Tibial nerve (tissue), 4 donors: ENCODE results near the gene PITRM1. TPM values are rescaled to one million over a fixed set of nuclear protein-coding genes. Genes with fewer than 3 reads are reported as not detected.
"Not testable (repeated sequence)": the region's sequence is repeated elsewhere in the genome, so short reads cannot be mapped to it uniquely, and the experiment has no call there.

Source experiments
- DNase-seq, 2 donors: peaks; one replicate each; pipeline ENCODE4 v3.0.0-alpha.2; 2019; ENCODE audit warnings: low spot score in 2 of 2
- H3K27ac ChIP-seq, 4 donors: fragments of 200-600 bp; sonication (generic) in 3 of 4; one replicate each; pipeline ENCODE4 v1.5.1; 2017 to 2019; ENCODE audit warnings: mild to moderate bottlenecking in 1 of 4
- H3K27me3 ChIP-seq, 2 donors: fragments of 200-600 bp; sonication (generic) in 1 of 2; one replicate each; pipeline versions ENCODE4 v1.5.1 to v1.6.0; 2017 to 2019
- H3K36me3 ChIP-seq, 3 donors: fragments of 200-600 bp; sonication (generic); one replicate each; pipeline ENCODE4 v1.5.1; 2018 to 2019
- H3K4me1 ChIP-seq, 4 donors: fragments of 200-600 bp; sonication (generic) in 3 of 4; one replicate each; pipeline ENCODE4 v1.5.1; 2017 to 2019
- H3K4me3 ChIP-seq, 4 donors: fragments of 200-600 bp; sonication (generic) in 3 of 4; one replicate each; pipeline ENCODE4 v1.5.1; 2017 to 2019; ENCODE audit warnings: mild to moderate bottlenecking in 1 of 4, moderate library complexity in 1 of 4
- H3K9me3 ChIP-seq, 4 donors: fragments of 200-600 bp; sonication (generic) in 3 of 4; one replicate each; pipeline ENCODE4 v1.5.1; 2017 to 2019
- CTCF ChIP-seq, 5 experiments: fragments of 200-600 bp in 3 of 5; fragments of 450-650 bp in 2 of 5; sonication (generic) in 3 of 5; IDR thresholded peaks; one replicate each; pipeline ENCODE4 v1.5.1; 2016 to 2019; ENCODE audit warnings: antibody characterized with exemption in 5 of 5, mild to moderate bottlenecking in 3 of 5, moderate library complexity in 2 of 5
- EP300 ChIP-seq, 2 donors: sonication (generic); formaldehyde crosslinking; IDR thresholded peaks; one replicate each; pipeline ENCODE4 v1.6.1; 2017; ENCODE audit warnings: antibody characterized with exemption in 2 of 2, mild to moderate bottlenecking in 1 of 2
- POLR2A ChIP-seq, 2 donors: fragments of 450-650 bp; IDR thresholded peaks; one replicate each; pipeline ENCODE4 v1.6.1; 2017; ENCODE audit warnings: antibody characterized with exemption in 2 of 2, mild to moderate bottlenecking in 2 of 2, moderate library complexity in 2 of 2
- WGBS, 2 donors: methylation state at CpG; one replicate each; pipeline ENCODE4 v1.1.5; 2018; 5-methylcytosine and 5-hydroxymethylcytosine counted together
- total RNA-seq, 4 donors: library from RNA; depleted of rRNA; stranded (reverse); fragments of >200 nt; gene quantifications; one replicate each; pipeline ENCODE4 v1.1.0, GENCODE V29; 2016

The PITRM1 gene
- 10 to 100 TPM; 55.5 to 83.7 (median 59.7) TPM for total RNA-seq

GRCh38 chr10:3172446-3173170, at the start of gene PITRM1:
Gene PITRM1 (minus strand): TSS chr10:3172782. CDS start chr10:3172772, 10 bp downstream.
- no peaks in the 10 kb centered on the region for H3K9me3 ChIP-seq

GRCh38 chr10:3222068-3222467, 49.5 kb upstream of the PITRM1 start:
- Histone ChIP-seq H3K9me3 (no peaks in the 10 kb centered on the region), H3K27me3 (no peaks in the 10 kb centered on the region), H3K27ac (no peak overlapping the region), H3K4me1 (peaks cover 0 to 1% (median 0%) of the 10 kb centered on the region in 4 donors), H3K4me3 (no peak overlapping the region), H3K36me3 (no peaks in the 10 kb centered on the region)
- TF ChIP-seq POLR2A (IDR thresholded peaks at IDR 0.05) = no peak
- DNase-seq = no peak
- 74 to 82% methylated on average over 10 of the region's 10 CpGs for WGBS, 2 donors

More at GRCh38 chr10:3172446-3173170, at the start of gene PITRM1:
- Histone ChIP-seq H3K4me1 (peaks cover 0 to 31% (median 3%) of the 10 kb centered on the region in 4 donors), H3K36me3 (peaks cover 0 to 26% (median 0%) of the 10 kb centered on the region in 3 donors), H3K4me3 (peak within 1 kb of the TSS; percentile 79 to 99 (median 93)), H3K27ac (peak within 1 kb of the TSS; percentile 83 to 95 (median 90)), H3K27me3 (no peaks in the 10 kb centered on the region)
- peak; percentile 97 to 99 for DNase-seq
- WGBS, 2 donors = 0 to 1% methylated on average over 34 to 71 of the region's 73 CpGs
- TF ChIP-seq POLR2A (IDR thresholded peaks at IDR 0.05) (peak; percentile 93 to 98), CTCF (IDR thresholded peaks at IDR 0.05) (peak in 1 of 5 experiments; percentile 41), EP300 (IDR thresholded peaks at IDR 0.05) (peak in 1 of 2 donors; percentile 100)

- not testable (repeated sequence) for H3K4me1 ChIP-seq, H3K9me3 ChIP-seq, DNase-seq, H3K27ac ChIP-seq, H3K36me3 ChIP-seq, H3K27me3 ChIP-seq, H3K4me3 ChIP-seq
- WGBS, 2 donors = no CpG with 5 or more reads among the region's 2 CpGs
Observed at GRCh38 chr10:3221601-3222000, 49.0 kb upstream of the PITRM1 start.

GRCh38 chr10:3220853-3221252, 48.3 kb upstream of the PITRM1 start:
- no peak overlapping the region for H3K4me3 ChIP-seq
- H3K9me3 ChIP-seq = no peaks in the 10 kb centered on the region
- no peaks in the 10 kb centered on the region for H3K36me3 ChIP-seq
- no peaks in the 10 kb centered on the region for H3K4me1 ChIP-seq
- TF ChIP-seq CTCF (IDR thresholded peaks at IDR 0.05) = no peak
- TF ChIP-seq EP300 (IDR thresholded peaks at IDR 0.05) = no peak
- TF ChIP-seq POLR2A (IDR thresholded peaks at IDR 0.05) = no peak
- DNase-seq = no peak
- H3K27me3 ChIP-seq = no peaks in the 10 kb centered on the region
- H3K27ac ChIP-seq = no peak overlapping the region

- WGBS, 2 donors = 92 to 93% methylated on average over 5 of the region's 5 CpGs
- H3K27me3 ChIP-seq, H3K4me3 ChIP-seq, H3K36me3 ChIP-seq, H3K27ac ChIP-seq, DNase-seq, H3K9me3 ChIP-seq, H3K4me1 ChIP-seq: not testable (repeated sequence)
Observed at GRCh38 chr10:3219021-3219628, 46.5 kb upstream of the PITRM1 start.

GRCh38 chr10:3217853-3218252, 45.3 kb upstream of the PITRM1 start:
- H3K4me1 ChIP-seq = no peaks in the 10 kb centered on the region
- no peak for TF ChIP-seq EP300 (IDR thresholded peaks at IDR 0.05)
- TF ChIP-seq CTCF (IDR thresholded peaks at IDR 0.05) = no peak
- no peak for TF ChIP-seq POLR2A (IDR thresholded peaks at IDR 0.05)
- H3K27me3 ChIP-seq = no peaks in the 10 kb centered on the region
- 86 to 89% methylated on average over 12 of the region's 12 CpGs for WGBS, 2 donors
- no peak overlapping the region for H3K4me3 ChIP-seq
- H3K27ac ChIP-seq = no peak overlapping the region
- no peak for DNase-seq
- no peaks in the 10 kb centered on the region for H3K9me3 ChIP-seq
- no peaks in the 10 kb centered on the region for H3K36me3 ChIP-seq
